GM18909 (cell line): ENCODE results near the gene TGM5.
"Not testable (repeated sequence)": the region's sequence is repeated elsewhere in the genome, so short reads cannot be mapped to it uniquely, and the experiment has no call there.

ENCODE experiments used
- ATAC-seq: cut with Tn5 transposase; IDR thresholded peaks from one replicate; pipeline ENCODE4 v1.9.1; 2021; ENCODE audit warnings: mild to moderate bottlenecking; ENCODE audit not compliant: unreplicated experiment, poor library complexity

TGM5 gene, protein sequence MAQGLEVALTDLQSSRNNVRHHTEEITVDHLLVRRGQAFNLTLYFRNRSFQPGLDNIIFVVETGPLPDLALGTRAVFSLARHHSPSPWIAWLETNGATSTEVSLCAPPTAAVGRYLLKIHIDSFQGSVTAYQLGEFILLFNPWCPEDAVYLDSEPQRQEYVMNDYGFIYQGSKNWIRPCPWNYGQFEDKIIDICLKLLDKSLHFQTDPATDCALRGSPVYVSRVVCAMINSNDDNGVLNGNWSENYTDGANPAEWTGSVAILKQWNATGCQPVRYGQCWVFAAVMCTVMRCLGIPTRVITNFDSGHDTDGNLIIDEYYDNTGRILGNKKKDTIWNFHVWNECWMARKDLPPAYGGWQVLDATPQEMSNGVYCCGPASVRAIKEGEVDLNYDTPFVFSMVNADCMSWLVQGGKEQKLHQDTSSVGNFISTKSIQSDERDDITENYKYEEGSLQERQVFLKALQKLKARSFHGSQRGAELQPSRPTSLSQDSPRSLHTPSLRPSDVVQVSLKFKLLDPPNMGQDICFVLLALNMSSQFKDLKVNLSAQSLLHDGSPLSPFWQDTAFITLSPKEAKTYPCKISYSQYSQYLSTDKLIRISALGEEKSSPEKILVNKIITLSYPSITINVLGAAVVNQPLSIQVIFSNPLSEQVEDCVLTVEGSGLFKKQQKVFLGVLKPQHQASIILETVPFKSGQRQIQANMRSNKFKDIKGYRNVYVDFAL

DNA sequence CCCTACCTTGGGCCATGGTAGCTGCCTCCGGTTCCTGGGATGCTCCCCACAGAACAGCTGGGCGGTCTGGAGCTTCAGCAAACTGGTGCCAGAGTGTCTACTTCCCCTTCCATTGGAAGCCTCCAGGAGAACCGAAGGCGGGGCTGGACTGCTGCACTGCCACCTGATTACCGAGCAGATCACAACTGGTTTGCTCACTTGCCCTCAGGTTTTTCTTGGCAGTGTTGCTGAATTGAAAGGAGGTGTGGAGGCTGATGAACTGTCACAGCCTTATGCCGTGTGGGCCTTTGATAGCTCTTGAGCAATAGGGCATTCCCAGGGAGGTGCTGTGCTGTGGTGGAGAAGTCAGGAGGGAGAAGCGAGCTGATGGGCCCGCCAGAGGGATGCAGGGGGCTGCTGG is at the start of gene TGM5:
TSS of gene TGM5 (minus strand) at position 95 of the 400 bp plus-strand sequence. CDS start at position 16, 79 bp downstream.
- ATAC-seq: no peak

DNA sequence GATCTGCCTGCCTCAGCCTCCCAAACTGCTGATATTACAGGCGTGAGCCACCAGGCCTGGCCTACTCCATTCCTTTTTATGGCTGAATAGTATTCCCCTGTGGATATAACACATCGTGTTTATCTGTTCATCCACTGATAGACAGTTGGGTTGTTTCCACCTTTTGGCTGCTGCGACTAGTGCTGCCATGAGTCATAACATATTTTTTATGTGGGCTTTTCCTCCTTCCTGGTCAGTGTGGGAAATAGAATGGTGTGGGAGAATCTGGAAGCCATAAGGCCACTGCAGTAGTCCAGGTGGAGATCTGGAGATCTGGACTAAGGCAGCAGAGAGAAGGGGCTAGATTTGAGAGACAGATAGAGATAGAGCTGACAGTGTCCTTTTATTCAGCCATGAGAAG is 47.4 kb upstream of the TGM5 start:
- ATAC-seq: no peak

DNA sequence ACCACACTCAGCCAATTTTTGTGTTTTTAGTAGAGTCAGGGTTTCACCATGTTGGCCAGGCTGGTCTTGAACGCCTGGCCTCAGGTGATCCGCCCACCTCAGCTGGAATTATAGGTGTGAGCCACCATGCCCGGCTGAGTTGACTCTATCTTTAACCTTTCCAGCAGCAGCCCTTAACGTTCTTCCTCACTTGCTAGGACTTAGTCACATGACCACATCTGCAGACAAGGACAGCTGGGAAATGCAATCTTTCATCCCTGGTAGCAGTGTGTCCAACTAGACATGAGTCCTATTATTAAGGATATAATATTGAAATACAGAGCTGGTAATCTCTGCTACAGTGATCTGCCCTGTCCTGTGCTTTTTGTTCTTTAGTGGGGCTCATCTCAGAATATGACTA is 45.6 kb upstream of the TGM5 start:
- ATAC-seq: no peak

DNA sequence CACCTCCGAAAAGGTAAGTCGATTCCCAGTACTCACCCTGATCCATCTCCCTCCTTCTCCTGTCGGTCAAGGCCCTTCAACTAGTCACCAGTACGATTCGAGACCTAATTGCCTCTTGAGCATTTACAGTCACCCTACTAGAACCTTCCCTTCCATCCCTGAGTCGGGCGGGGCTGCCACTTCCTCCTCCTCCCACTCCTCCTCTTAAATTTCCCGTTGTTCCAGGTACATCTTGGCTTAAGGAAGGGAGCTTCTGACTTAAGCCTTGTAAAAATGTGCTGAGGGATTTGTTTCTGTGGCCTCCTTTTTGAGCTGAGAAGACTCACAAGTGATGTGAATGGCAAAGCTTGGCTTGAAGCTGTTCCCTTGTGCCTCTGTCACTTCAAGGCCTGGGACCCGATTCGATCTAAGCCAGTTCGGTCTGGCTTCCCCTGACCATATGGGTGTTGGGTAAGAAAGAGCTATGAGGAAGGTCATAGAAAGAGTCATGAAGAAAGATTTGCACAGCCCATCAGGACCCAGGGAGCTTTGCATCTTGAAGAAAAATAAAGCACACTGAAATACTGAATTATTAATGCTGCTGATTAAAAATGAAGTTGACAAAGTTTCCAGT is 35.6 kb upstream of the TGM5 start, which contains the start of gene TGM7:
TSS of gene TGM7 (minus strand) at position 51 of the 613 bp plus-strand sequence.
- ATAC-seq: no peak

DNA sequence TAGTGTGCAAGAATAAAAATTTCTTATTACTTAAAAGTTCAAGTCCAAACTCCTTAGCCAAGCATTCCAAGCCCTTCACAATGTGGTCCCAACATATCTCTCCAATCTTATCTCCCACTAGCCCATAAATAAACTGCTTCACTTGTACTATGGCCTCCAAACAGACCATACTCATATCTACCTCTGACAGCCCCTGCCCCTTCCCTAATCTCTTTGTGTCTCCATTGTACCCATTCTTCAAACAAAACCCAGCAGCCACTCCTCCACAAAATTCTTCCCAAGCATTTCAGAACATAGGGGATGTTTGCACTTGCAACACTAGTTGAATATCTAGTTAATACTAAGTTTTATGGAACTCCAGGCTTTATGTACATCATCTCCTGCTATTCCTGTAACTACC is 33.2 kb upstream of the TGM5 start:
- ATAC-seq: no peak

DNA sequence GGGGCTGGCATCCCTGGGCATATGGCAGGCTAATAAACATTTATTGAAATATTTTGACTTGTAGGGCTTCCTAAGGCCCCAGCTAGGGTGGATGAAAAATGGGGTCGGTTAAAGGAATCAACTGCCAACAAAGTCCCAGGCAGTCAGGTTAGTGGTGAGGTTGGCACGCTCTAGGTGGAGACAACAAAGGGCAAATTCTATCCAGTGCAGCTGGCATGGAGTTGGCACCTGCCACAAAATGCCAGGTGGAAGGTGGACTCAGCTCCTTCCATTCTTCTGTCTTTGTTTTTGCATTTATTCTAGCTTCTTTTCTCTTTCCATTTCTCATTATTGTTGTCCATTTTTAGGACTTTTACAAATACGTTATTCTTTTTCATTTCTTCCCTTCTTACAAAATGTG is 32.7 kb upstream of the TGM5 start:
- ATAC-seq: no peak

DNA sequence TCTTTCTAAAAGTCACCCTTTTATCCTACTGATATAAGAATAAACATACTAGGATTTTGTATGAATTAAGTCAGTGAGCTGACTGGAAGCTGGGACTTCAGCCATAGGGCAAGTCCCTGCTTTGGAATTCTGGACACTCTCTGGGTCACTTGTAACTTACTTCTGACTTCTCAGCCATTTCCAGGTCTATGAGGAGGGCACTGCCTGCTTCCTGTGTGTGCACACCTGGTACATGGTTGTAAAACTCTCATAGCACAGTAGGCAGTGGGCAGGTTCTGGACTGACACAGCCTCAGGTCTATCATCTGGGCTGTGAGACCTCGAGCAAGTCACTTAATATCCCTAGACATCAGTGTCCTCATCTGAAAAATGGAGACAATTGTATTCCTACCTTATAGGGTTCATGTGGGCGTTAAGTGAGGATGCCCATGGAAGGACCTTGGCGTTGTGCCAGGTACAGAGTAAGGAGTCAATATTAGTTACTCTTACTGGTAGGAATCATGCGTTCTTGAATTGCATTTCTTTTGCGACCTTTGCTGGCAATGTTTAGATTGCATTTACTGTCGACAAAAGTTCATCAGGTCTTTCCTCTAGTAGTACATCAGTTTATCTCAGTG is 27.5 kb upstream of the TGM5 start:
- no peak for ATAC-seq

DNA sequence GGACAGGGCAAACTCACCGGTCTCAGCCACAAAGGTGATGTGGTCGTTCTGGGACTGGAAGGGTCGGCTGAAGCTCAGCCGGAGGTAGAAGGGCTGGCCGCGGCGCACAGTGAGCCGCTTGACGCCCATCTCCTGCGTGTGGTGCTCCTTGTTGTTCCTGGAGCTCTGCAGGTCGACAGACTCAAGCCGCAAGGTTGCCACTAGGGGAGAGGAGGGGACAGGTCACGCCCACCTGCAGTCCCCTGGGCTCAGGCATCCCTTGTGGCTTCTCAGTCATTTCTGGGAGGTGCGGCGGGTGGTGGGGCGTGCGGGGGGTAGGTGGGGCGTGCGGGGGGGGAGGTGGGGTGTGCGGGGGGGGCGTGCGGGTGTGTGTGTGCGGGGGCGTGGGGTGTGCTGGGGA is 26.7 kb upstream of the TGM5 start:
- no peak for ATAC-seq

DNA sequence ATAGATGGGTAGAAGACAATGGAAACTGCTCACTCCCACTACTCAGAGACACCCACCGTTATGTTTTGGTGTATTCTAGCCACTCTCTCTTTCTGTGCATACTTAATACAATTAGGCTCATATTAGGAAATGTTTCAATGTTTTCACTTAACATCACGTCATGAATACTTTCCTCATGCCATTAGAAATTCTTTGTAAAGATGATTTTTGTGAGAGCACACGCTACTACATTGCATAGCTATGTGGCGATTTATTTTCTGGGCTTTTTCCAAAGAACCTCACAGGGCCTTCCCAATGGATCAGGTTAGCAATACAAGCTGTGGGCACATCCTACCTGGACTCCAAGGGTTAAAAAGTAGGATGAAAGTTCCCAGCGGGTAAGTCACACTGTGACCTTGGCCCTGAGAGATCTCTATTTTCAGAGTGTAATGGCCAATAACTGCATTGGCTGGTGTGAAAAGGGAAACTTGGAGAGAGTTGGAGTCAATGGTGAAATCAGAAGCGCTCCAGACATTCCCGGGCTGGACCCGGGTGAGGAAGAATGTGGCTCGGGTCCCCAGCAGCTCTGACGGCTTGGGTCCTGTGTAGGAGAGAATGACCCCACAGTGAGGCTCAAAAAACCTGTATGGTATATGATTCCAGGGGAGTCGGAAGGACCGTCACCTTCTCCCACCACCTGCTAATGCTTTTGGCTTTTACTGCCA is 25.8 kb upstream of the TGM5 start:
- no peak for ATAC-seq

DNA sequence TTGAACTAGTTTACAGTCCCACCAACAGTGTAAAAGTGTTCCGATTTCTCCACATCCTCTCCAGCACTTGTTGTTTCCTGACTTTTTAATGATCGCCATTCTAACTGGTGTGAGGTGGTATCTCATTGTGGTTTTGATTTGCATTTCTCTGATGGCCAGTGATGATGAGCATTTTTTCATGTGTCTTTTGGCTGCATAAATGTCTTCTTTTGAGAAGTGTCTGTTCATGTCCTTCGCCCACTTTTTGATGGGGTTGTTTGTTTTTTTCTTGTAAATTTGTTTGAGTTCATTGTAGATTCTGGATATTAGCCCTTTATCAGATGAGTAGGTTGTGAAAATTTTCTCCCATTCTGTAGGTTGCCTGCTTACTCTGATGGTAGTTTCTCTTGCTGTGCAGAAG is 22.9 kb upstream of the TGM5 start:
- ATAC-seq: not testable (repeated sequence)

DNA sequence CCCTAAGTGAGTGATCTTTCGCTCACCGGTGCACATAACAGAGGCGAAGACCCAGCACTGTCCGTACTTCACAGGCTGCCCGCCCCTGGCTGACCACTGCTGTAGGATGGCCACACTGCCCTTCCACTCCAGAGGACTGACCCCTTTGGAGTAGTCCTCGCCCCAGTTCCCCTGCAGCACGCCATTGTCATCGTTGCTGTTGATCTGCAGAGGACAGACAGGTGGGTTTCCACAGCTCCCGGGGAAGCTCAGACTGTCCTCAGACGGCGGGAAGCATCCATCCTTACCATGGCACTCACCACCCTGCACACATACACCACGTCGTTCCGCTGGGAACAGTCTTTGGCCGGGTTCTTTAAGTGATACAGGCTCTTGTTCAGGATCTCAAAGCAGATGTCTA is 20.5 kb upstream of the TGM5 start:
- ATAC-seq: no peak

DNA sequence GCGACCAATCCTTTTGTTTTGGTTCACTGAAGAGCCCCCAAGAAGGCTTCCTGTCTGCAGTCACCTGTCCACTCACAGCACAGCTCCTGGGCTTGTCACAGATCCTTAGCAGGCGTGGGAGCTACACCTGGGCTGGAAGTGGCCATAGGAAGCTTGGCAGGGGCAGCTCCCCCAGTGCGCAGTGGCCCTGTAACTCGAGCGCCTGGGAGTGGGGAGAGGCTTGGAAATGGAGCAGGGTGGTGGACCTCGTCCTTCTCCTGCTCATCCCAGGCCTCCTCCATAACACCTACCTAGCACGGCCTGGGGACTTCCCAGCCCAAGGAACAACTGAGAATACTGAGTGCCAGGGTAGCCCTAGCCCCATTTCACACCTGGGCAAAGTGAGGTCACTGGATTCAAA is 19.3 kb upstream of the TGM5 start:
- no peak for ATAC-seq

DNA sequence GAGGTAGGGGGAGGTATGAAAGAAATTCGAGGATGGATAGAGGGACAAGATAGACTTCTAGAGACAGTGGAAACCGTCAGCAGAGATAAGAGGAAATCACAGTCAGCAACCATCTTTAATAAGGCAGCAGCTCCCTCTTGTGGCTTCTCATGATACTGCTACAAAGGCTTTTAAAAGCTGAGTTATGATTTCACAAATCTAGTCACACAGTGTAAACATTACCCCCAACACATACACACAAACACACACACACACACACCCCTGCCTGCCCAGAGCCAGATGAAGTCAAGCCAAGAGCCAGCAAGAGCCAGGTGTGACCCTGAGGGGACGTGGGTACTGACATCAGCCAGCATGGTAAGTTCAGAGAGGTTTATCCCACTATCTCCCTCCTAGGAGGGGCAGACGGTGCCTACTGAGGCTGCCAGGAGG is 18.9 kb upstream of the TGM5 start:
- no peak for ATAC-seq

DNA sequence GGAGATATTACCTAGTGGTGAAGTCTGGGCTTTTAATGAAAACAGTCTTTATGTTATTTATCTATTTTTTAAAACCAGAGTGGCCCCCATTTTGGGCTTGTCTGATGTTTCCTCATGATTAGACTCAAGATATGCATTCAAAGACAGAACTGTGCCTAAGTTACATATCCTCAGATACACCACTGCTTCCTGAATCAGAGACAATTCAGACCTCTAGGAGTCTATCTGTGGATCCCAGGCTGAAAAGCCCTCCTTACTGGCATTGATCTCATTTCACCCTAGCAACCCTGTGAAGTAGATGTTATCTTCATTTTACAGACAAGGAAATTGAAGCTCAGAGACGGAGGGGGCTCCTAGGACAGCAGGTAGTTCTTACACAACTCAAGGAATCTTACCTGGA is 16.8 kb upstream of the TGM5 start:
- no peak for ATAC-seq

DNA sequence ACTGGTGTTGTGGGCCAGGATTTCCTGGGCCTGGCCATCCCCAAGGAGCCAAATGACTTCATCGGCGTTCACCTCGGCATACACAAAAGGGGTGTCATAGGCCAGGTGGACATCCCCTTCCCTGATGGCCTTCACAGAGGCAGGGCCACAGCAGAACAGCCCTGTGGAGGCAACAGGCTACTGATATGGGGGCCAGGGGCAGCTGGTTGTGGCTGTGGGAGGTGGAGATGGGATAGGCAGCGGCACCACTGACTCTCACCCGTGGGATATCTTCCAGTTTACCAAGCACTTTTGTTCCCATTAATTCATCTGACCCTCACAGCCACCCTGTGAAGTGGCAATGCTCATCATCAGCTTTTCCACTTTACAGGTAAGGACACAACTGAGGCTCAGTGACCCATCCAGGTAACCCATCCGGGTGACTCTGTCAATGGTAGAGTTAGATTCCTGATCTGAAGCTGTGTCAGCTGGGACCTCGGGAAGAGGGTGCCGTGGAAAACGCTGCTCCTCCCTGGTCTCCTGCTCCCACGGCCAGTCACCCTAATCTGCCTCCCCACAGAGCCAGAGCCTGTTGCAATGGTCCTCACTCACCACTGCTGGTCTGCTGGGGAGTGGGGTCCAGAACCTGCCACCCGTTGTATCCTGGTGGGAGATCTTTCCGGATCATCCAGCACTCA is 15.3 kb upstream of the TGM5 start:
- no peak for ATAC-seq

DNA sequence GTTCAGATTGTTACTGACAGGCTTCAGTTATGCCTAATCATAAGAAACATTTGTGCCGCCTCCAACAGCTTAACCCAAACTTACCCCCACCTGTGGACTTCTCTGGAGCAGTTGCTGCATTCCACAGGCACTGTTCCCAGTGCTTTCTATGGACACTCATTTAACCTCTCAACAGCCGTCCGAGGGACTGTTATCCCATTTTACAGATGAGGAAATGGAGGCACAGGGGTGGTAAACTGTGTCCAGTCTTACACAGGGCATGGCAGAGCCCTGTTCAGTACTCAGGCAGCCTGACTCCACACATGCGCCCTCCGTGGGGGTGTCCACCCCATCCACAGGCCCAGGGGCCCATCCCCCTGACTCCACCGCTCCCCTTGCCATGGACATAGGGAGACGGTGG is 14.3 kb upstream of the TGM5 start:
- no peak for ATAC-seq

DNA sequence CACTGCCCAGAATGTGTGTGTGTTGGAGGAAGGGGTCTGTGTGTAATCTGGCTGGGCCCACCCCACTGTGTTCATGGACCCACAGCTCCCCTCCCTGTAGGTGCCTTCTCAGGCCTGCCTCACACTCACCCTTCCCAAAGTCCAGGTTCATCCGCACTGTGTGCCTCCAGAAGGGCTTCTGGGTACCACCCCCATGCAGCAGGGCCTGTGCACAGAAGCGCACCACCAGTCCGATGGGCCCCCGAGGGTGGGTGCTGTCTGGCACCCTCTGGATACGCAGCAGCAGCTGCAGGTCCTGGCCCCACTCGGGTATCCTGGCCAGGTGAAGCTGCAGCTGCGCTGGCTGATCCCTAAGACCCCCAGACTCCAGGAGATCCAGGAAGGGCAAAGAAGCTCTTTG is 12.8 kb upstream of the TGM5 start:
- ATAC-seq: no peak

DNA sequence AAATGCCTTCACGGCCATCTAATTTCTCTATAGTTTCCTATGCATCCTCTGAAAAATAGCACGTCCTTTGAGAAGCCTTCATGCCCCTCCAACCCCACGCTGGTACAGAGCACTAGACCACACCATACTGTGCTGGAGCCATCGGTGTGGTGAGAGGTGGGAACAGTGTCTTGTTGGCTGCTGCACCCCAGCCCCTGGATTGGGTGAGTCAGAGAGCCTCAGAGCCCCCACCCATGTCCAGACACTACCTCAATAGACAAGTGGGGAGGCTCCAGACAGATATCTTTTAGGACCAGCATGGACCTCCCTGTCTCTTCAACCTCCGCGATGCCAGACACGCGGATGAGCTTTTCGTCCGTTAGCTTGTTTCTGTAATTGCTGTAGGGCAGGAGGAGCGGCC is 12.1 kb upstream of the TGM5 start:
- no peak for ATAC-seq

DNA sequence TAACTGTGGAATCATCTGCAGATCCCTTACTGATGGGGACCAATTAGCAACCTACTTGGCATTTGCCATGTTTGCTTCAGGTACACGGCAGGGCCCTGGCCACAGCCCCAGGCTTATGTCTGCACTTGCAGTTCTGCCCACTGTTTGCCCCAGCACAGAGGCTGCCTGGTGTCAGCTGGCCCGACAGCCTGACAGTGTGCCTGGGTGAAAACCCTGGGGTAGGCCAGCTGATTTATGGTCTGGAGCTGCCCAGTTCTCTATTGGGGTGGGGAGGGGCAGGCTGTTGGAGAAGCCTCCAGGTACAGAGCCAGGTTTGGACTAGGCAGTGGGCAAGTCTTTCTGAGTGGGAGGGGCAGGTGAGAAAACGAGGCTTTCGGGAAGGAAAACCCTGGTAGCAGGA is 11.2 kb upstream of the TGM5 start:
- no peak for ATAC-seq
